HepG2 (cell line): ENCODE measurements around the gene THBS4. TPM values are rescaled to one million over a fixed set of nuclear protein-coding genes. Genes with fewer than 3 reads are reported as not detected.

Source experiments
- EP300 ChIP-seq, 3 experiments: sonication (generic) in 1 of 3; formaldehyde crosslinking in 1 of 3; IDR thresholded peaks; 2 replicates each; pipeline versions ENCODE4 v1.5.1 to v1.6.1; 2011 to 2020; ENCODE audit warnings: low read depth in 2 of 3, low read length in 2 of 3, borderline replicate concordance in 1 of 3, improper control_type of control experiment in 1 of 3, mild to moderate bottlenecking in 1 of 3, missing genetic modification reagents in 1 of 3, moderate library complexity in 1 of 3
- HNF4A ChIP-seq: sonication (generic); formaldehyde crosslinking; IDR thresholded peaks from 2 replicates; pipeline ENCODE4 v1.4.0; 2020; ENCODE audit warnings: missing genetic modification reagents
- KLF11 ChIP-seq: IDR thresholded peaks from 2 replicates; pipeline ENCODE4 v1.6.1; 2016; ENCODE audit warnings: missing compliant biosample characterization
- NR2F2 ChIP-seq: IDR thresholded peaks from 2 replicates; pipeline ENCODE4 v1.6.1; 2012; ENCODE audit warnings: low read depth, inconsistent platforms, borderline replicate concordance
- SMAD3 ChIP-seq: sonication (generic); formaldehyde crosslinking; IDR thresholded peaks from 2 replicates; pipeline ENCODE4 v1.4.0; 2020; ENCODE audit warnings: missing genetic modification reagents
- SRSF1 ChIP-seq: fragments of 200-400 bp; formaldehyde crosslinking; optimal IDR thresholded peaks from 2 replicates; pipeline ENCODE3; 2017; ENCODE audit warnings: mild to moderate bottlenecking, low read depth, low read length, moderate library complexity
- ZNF446 ChIP-seq: sonication (generic); formaldehyde crosslinking; IDR thresholded peaks from 2 replicates; pipeline ENCODE4 v1.5.0; 2020; ENCODE audit warnings: mild to moderate bottlenecking, missing genetic modification reagents
- ZNF766 ChIP-seq: sonication (generic); formaldehyde crosslinking; IDR thresholded peaks from 2 replicates; pipeline ENCODE4 v1.5.0; 2020; ENCODE audit warnings: missing genetic modification reagents, borderline replicate concordance
- ZNF878 ChIP-seq: sonication (generic); formaldehyde crosslinking; IDR thresholded peaks from 2 replicates; pipeline ENCODE4 v1.8.1; 2023; ENCODE audit warnings: mild to moderate bottlenecking, missing genetic modification reagents, moderate library complexity
- ZSCAN29 ChIP-seq: sonication (generic); formaldehyde crosslinking; conservative IDR thresholded peaks from 2 replicates; pipeline ENCODE4 v1.4.0; 2020; ENCODE audit warnings: mild to moderate bottlenecking, missing genetic modification reagents
- polyA plus RNA-seq, 8 experiments: library from polyadenylated mRNA; depleted of rRNA in 3 of 8; stranded (reverse) in 7 of 8; unstranded in 1 of 8; fragments of >200 nt; fragmentation: Illumina TruSeq in 4 of 8; extraction: Trizol in 4 of 8; gene quantifications; 2 replicates each; pipeline versions ENCODE4 v1.2.1 to v1.2.3, GENCODE V29; 2011 to 2016; ENCODE audit warnings: low read depth in 4 of 8, missing spikeins in 1 of 8, mixed read lengths in 1 of 8; ENCODE audit not compliant: insufficient read depth in 1 of 8
- total RNA-seq, 5 experiments: library from RNA; depleted of rRNA; stranded (reverse); fragments of >200 nt; fragmentation: Illumina TruSeq; extraction: Trizol; gene quantifications; 2 replicates each; pipeline ENCODE4 v1.2.3, GENCODE V29; 2016; ENCODE audit warnings: low read depth in 1 of 5
- TF ChIP-seq, protein P1 (sequence below): sonication (generic); formaldehyde crosslinking; IDR thresholded peaks from 2 replicates; pipeline ENCODE4 v1.4.0; 2020; ENCODE audit warnings: missing genetic modification reagents
- TF ChIP-seq, protein P2 (sequence below): IDR thresholded peaks from 2 replicates; pipeline ENCODE4 v1.6.1; 2016; ENCODE audit warnings: missing compliant biosample characterization, missing genetic modification reagents, borderline replicate concordance
- TF ChIP-seq, protein P3 (sequence below): sonication (generic); formaldehyde crosslinking; IDR thresholded peaks from 2 replicates; pipeline ENCODE4 v1.4.0; 2020; ENCODE audit warnings: missing genetic modification reagents, borderline replicate concordance
- TF ChIP-seq, protein P4 (sequence below): sonication (generic); formaldehyde crosslinking; IDR thresholded peaks from 2 replicates; pipeline ENCODE4 v1.5.1; 2020; ENCODE audit warnings: mild to moderate bottlenecking, missing genetic modification reagents
- TF ChIP-seq, protein P5 (sequence below): sonication (generic); formaldehyde crosslinking; IDR thresholded peaks from 2 replicates; pipeline ENCODE4 v1.5.0; 2020; ENCODE audit warnings: missing genetic modification reagents
- TF ChIP-seq, protein P6 (sequence below): sonication (generic); formaldehyde crosslinking; IDR thresholded peaks from 2 replicates; pipeline ENCODE4 v1.5.0; 2020; ENCODE audit warnings: mild to moderate bottlenecking, missing genetic modification reagents, moderate library complexity

THBS4 gene
- total and polyA plus RNA-seq, 2 of the 13 experiments (the other 11 are each of a cell fraction or from before 2014, with no cell fraction given): 0.60 to 1.2 TPM

DNA sequence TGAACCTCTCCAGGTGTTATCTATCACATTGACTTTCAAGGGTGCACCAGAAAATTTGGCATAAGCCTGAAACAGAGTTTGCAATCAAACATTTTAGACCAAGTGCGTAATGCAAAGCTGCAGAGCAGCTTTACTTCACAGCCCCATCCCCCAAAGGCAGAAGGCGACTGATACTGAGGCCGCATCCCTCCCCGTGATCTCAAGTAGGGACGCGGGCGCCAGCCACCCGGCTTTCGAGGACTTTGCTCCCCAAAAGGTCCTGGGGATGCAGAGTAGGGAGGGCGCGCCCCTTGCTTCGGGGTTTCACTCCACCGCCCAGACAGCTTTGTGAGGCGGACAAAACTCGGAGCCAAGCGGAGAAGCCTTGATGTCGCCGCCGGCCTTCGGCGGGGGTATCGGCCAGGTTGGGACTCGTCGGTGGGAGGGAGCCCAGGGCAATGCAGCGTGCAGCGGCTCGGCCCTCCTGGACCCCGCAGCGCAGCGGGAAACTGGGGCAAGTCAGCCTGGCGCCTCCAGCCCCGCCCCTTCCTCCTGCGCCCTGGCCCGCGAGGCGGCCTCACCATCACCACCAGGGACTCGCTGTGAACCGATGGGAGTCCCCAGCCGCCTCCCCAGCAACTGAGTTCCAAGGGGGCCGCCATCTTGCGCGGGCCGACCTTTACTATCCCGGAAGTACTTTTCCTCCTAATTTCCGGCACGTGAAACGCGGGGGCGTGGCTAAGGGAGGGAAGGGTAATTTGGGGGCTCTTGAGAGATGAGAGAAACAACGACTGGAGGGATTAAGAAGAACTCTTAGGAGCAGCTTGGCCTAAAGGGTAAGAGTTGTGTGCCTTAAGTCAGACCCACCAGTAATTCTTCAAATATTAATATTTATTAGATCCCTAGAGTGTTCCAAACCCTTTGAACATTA lies 44.3 kb upstream of the THBS4 start, which contains the start of gene MTX3 (continued):
- TF ChIP-seq KLF11 (CRISPR knock-in tag): 0 out of 2 replicates have a peak, but pooled peaks have one; percentile 53
- peak; percentile 22 for TF ChIP-seq HNF4A (CRISPR knock-in tag)
- TF ChIP-seq, protein P1, sequence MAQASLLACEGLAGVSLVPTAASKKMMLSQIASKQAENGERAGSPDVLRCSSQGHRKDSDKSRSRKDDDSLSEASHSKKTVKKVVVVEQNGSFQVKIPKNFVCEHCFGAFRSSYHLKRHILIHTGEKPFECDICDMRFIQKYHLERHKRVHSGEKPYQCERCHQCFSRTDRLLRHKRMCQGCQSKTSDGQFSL (CRISPR knock-in tag): no peak
- TF ChIP-seq, protein P2, sequence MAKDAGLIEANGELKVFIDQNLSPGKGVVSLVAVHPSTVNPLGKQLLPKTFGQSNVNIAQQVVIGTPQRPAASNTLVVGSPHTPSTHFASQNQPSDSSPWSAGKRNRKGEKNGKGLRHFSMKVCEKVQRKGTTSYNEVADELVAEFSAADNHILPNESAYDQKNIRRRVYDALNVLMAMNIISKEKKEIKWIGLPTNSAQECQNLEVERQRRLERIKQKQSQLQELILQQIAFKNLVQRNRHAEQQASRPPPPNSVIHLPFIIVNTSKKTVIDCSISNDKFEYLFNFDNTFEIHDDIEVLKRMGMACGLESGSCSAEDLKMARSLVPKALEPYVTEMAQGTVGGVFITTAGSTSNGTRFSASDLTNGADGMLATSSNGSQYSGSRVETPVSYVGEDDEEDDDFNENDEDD (CRISPR knock-in tag): peak; percentile 49; the same call in 1 of the 2 replicates
- TF ChIP-seq ZNF766 (CRISPR knock-in tag): no peak; the same call in 1 of the 2 replicates
- TF ChIP-seq EP300 (IDR thresholded peaks at IDR 0.05; ENCODE audit: low read depth in 2 of 2, low read length in 2 of 2): 0 out of 4 replicates have a peak, but pooled peaks of 1 of the 2 experiments have one; percentile 32
- TF ChIP-seq EP300 (CRISPR knock-in tag; IDR thresholded peaks at IDR 0.05; ENCODE audit: borderline replicate concordance): no peak
- TF ChIP-seq, protein P3, sequence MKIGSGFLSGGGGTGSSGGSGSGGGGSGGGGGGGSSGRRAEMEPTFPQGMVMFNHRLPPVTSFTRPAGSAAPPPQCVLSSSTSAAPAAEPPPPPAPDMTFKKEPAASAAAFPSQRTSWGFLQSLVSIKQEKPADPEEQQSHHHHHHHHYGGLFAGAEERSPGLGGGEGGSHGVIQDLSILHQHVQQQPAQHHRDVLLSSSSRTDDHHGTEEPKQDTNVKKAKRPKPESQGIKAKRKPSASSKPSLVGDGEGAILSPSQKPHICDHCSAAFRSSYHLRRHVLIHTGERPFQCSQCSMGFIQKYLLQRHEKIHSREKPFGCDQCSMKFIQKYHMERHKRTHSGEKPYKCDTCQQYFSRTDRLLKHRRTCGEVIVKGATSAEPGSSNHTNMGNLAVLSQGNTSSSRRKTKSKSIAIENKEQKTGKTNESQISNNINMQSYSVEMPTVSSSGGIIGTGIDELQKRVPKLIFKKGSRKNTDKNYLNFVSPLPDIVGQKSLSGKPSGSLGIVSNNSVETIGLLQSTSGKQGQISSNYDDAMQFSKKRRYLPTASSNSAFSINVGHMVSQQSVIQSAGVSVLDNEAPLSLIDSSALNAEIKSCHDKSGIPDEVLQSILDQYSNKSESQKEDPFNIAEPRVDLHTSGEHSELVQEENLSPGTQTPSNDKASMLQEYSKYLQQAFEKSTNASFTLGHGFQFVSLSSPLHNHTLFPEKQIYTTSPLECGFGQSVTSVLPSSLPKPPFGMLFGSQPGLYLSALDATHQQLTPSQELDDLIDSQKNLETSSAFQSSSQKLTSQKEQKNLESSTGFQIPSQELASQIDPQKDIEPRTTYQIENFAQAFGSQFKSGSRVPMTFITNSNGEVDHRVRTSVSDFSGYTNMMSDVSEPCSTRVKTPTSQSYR (CRISPR knock-in tag): peak; percentile 32; the same call in 1 of the 2 replicates
- TF ChIP-seq, protein P4, sequence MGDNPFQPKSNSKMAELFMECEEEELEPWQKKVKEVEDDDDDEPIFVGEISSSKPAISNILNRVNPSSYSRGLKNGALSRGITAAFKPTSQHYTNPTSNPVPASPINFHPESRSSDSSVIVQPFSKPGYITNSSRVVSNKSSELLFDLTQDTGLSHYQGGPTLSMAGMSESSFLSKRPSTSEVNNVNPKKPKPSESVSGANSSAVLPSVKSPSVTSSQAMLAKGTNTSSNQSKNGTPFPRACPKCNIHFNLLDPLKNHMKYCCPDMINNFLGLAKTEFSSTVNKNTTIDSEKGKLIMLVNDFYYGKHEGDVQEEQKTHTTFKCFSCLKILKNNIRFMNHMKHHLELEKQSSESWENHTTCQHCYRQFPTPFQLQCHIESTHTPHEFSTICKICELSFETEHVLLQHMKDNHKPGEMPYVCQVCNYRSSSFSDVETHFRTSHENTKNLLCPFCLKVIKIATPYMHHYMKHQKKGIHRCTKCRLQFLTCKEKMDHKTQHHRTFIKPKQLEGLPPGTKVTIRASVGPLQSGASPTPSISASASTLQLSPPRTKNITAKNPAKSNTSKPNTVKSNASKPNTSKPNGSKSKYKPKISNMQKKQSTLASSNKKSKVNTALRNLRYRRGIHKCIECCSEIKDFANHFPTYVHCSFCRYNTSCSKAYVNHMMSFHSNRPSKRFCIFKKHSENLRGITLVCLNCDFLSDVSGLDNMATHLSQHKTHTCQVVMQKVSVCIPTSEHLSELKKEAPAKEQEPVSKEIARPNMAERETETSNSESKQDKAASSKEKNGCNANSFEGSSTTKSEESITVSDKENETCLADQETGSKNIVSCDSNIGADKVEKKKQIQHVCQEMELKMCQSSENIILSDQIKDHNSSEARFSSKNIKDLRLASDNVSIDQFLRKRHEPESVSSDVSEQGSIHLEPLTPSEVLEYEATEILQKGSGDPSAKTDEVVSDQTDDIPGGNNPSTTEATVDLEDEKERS: peak; percentile 40; the same call in 1 of the 2 replicates
- TF ChIP-seq ZSCAN29 (CRISPR knock-in tag): no peak
- TF ChIP-seq ZNF878 (CRISPR knock-in tag): no peak
- peak; percentile 83 for TF ChIP-seq SRSF1
- no peak for TF ChIP-seq NR2F2
- TF ChIP-seq, protein P5, sequence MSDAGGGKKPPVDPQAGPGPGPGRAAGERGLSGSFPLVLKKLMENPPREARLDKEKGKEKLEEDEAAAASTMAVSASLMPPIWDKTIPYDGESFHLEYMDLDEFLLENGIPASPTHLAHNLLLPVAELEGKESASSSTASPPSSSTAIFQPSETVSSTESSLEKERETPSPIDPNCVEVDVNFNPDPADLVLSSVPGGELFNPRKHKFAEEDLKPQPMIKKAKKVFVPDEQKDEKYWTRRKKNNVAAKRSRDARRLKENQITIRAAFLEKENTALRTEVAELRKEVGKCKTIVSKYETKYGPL (CRISPR knock-in tag): 0 out of 2 replicates have a peak, but pooled peaks have one; percentile 19
- TF ChIP-seq, protein P6, sequence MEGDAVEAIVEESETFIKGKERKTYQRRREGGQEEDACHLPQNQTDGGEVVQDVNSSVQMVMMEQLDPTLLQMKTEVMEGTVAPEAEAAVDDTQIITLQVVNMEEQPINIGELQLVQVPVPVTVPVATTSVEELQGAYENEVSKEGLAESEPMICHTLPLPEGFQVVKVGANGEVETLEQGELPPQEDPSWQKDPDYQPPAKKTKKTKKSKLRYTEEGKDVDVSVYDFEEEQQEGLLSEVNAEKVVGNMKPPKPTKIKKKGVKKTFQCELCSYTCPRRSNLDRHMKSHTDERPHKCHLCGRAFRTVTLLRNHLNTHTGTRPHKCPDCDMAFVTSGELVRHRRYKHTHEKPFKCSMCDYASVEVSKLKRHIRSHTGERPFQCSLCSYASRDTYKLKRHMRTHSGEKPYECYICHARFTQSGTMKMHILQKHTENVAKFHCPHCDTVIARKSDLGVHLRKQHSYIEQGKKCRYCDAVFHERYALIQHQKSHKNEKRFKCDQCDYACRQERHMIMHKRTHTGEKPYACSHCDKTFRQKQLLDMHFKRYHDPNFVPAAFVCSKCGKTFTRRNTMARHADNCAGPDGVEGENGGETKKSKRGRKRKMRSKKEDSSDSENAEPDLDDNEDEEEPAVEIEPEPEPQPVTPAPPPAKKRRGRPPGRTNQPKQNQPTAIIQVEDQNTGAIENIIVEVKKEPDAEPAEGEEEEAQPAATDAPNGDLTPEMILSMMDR (CRISPR knock-in tag): peak; percentile 28; the same call in 1 of the 2 replicates
- peak; percentile 38; the same call in 1 of the 2 replicates for TF ChIP-seq SMAD3 (CRISPR knock-in tag)
- no peak for TF ChIP-seq ZNF446
